SKM-1 treated with dmso at 0.1 percent for 144 hours (cell line): ENCODE measurements around the gene NTRK1.

Experiments used
- DNase-seq: peaks from one replicate; lab custom pipeline; 2025; ENCODE audit not compliant: unreplicated experiment; lab: John Stamatoyannopoulos, UW

NTRK1 gene

DNA sequence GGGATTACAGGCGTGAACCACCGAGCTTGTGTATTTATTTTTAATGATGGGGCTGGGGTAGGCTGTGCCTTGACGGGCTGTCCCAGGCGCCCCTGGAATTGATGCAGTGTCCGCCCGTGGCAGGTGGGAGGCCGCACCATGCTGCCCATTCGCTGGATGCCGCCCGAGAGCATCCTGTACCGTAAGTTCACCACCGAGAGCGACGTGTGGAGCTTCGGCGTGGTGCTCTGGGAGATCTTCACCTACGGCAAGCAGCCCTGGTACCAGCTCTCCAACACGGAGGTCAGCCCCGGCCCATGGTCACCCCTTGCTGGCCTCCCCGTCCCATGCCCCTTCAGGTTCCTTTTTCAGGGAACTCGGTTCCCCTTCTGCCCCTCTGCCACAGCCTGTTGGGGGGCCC, 19.2 kb downstream of the NTRK1 start:
- DNase-seq = no peak

DNA sequence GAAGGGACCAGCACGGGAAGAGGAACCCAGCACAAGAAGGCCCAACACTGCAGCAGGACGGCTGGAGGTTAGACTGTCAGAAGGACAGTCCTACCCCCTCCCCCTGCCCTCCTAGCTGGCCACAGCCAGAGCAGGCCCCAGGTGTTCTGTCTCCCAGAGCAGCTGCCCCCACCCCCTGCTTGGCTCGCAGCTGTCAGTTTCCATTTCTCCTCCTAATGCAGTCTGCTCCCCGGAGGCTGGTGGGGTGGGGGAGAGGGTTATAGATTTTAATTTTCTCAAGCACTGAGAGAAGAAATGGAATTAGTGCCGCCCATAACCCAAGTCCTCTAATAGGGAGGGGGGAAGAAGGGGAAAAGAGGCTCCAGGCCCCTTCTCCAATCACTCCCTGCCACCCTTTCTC, 19.8 kb downstream of the NTRK1 start:
- no peak for DNase-seq

GRCh38 chr1:156881101-156881500, 20.4 kb downstream of the NTRK1 start:
- no peak for DNase-seq

GRCh38 chr1:156881663-156882062, 21.0 kb downstream of the NTRK1 start:
- no peak for DNase-seq

- DNase-seq = no peak
These were observed 21.9 kb downstream of the NTRK1 start for GRCh38 chr1:156882543-156882942.

- no peak for DNase-seq
These were observed 23.3 kb downstream of the NTRK1 start for GRCh38 chr1:156883919-156884318.

- DNase-seq = no peak
These were observed 24.0 kb downstream of the NTRK1 start for GRCh38 chr1:156884560-156885184.

GRCh38 chr1:156885314-156885713, 24.6 kb downstream of the NTRK1 start:
- DNase-seq = no peak

- DNase-seq = no peak
These were observed 25.3 kb downstream of the NTRK1 start for GRCh38 chr1:156885880-156886355.

DNA sequence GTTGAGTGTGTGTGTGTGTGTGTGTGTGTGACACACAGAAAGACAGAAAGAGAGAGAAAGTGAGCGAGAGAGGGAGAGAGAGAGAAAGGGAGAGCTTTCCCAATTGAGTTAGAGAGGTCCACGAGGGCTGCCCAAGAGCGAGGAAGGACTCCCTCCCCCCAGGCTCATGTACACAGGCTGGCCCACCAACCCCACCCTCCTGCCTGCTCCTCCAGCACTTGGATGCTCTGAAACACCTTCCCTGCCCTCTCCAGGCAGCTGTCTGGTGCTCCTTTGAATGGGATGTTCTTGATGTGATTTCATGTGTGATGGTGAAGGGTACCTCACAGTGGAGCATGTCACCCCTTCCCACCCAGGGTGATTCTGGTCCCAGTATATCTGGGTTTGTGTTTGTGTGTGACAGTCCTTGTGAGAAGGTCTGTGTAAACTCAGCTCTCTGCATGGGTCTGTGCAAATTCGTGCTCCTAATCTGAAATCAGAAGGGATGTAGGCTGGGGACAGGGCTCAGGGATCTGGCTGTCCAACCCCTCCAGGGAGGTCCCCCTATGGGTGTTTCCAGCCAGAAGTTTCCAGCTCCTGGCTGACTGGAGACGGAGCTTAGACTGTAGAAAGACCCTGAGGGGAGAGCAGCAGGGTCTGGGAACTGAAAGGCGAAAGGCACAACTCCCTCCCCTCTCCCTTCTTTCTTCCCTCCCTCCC, 26.1 kb downstream of the NTRK1 start:
- no peak for DNase-seq

- no peak for DNase-seq
These were observed 26.7 kb downstream of the NTRK1 start for GRCh38 chr1:156887317-156887716.

DNA sequence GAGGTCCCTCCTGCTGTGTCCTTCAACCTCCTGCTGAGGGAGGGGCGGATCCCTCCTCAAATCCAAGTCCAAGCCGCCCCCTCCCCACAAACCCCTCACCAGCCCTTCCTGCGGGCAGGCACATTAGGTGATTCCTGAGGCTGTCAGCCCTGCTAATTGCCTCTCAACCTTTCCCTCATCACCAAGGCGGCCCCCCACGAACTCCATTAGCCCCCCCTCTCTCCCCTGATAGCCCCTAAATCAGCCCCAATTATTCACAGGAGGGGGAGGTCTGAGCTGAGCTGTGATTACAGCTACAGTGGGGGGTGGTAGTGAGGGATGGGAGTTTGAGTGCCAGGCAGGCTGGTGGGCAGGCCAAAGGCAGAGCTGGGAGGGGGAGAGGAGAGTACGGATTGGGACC, 27.1 kb downstream of the NTRK1 start:
- DNase-seq = no peak

GRCh38 chr1:156889802-156890580, 29.3 kb downstream of the NTRK1 start:
- DNase-seq = peak; percentile 86

GRCh38 chr1:156892190-156893047, 31.8 kb downstream of the NTRK1 start:
- DNase-seq = peak; percentile 84

DNA sequence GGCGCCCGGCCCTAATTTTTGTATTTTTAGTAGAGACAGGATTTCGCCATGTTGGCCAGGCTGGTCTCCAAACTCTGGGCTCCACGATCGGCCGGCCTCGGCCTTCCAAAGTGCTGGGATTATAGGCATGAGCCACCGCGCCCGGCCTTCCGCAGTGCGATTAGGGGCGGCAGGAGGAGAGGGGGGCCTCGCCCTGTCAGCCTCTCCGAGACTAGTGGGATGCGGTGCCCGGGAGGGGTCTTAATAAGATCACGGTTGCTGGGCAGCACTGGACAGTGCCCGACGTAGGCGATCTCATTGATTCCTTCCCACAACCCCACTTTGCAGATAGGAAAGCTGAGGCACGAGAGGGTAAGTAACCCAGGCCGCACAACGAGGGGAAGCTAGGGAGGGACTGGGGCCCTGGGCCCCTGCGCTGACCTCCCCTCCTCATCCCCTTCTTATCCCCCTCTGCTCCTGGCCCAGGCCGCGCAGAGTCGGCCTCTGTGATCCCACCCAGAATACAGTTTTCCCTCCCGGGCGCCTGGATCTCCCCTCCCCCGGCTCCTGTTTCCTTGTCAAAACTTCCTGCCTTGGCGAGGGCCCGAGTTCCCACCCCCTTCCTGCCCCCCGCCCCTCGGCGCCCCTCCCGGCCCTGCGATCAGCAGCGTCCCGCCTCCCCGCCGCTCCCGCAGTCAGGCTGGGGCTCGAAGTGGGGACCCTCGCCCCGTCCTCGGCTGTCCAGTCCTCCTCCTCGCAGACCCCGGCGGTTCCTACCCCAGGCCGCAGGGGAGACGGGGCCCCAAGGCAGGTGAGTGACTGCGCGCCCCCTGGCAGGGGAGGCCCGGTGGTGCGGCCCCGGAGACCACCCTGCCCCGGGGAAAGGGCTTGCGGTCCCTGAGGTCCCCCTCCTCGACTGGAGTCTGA, 32.6 kb downstream of the NTRK1 start, which contains the start of gene PEAR1:
PEAR1 (plus strand) TSS at position 671 of the 906 bp plus-strand sequence. CDS start 10,209 bp downstream, outside the sequence.
- DNase-seq = no peak

DNA sequence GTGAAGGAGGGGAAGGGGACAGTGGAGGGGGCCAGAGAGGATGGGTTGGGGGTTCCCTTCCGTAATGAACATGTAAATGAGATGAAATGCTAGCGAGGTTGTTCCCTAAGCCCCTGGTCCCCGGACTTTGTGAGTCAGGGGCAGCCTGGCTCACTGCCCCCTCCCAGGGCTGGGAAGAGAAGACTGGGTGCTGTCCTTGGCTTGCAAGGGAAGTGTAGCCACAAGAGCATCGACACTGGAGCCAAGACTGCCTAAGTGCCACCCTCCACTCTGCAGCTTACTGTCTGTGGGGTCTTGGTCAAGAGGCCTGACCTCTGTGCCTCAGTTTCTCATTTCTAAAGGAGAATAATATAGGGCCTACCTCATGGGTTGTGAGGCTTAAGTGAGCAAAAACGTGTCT, 33.3 kb downstream of the NTRK1 start:
- no peak for DNase-seq

GRCh38 chr1:156894711-156895454, 34.2 kb downstream of the NTRK1 start:
- DNase-seq = no peak

DNA sequence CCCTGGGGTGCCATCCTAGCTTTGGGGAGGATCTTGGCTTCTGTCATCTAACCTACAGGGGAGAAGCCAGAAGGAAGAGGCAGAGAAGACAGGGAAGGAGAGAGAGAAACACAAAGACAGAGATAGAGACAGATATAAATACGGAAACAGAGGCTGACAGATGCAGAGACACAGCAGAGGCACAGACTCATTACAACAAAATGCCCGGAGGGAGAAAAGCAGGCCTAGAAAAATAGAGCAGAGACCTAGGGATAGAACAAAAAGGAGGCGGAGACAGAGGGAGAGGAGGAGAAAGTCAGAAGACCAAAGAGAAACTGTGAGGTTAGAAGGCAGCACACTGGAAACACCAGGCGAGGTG, 34.8 kb downstream of the NTRK1 start:
- DNase-seq = no peak

DNA sequence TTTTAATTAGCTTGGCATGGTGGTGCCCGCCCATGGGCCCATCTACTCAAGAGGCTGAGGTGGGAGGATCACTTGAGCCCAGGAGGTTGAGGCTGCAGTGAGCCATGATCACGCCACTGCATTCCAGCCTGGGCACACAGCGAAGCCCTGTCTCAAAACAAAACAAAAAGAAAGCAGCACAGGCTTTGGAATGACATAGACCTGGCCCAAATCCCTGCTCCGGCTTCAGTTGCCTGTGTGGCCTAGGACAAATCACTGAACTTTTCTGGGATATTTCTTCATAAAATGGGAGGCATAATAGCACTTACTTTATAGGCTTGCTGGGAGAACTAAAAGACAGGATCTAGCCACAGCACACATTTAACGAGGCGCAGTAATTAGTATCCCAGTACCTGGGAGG, 35.3 kb downstream of the NTRK1 start:
- DNase-seq = no peak
